Heart left ventricle (tissue), 16 donors: ENCODE data around the gene ASB18. TPM values are rescaled to one million over a fixed set of nuclear protein-coding genes. Genes with fewer than 3 reads are reported as not detected.

ENCODE experiments used
- ATAC-seq, 4 donors: fragments of 200-7000 bp; cut with Tn5 transposase; one replicate each; pipeline ENCODE4 v1.9.1; 2020 to 2022; ENCODE audit warnings: moderate library complexity in 4 of 4, mild to moderate bottlenecking in 3 of 4, moderate number of reproducible peaks in 1 of 4
- DNase-seq, 5 donors: peaks; one replicate each; pipeline ENCODE4 v3.0.0-alpha.2; 2020
- H3K27ac ChIP-seq, 12 donors: fragments of 200-600 bp; sonication (generic) in 4 of 12; one replicate each; pipeline versions ENCODE4 v1.5.0 to v1.8.0; 2016 to 2022; ENCODE audit warnings: mild to moderate bottlenecking in 2 of 12
- H3K27me3 ChIP-seq, 9 donors: fragments of 200-600 bp; sonication (generic) in 2 of 9; one replicate each; pipeline versions ENCODE4 v1.5.1 to v1.8.0; 2016 to 2022; ENCODE audit warnings: mild to moderate bottlenecking in 3 of 9
- H3K36me3 ChIP-seq, 9 donors: fragments of 200-600 bp; sonication (generic) in 2 of 9; one replicate each; pipeline versions ENCODE4 v1.5.0 to v1.8.0; 2018 to 2022; ENCODE audit warnings: mild to moderate bottlenecking in 2 of 9
- H3K4me1 ChIP-seq, 12 donors: fragments of 200-600 bp; sonication (generic) in 4 of 12; one replicate each; pipeline versions ENCODE4 v1.5.0 to v1.8.0; 2016 to 2022; ENCODE audit warnings: mild to moderate bottlenecking in 3 of 12
- H3K4me3 ChIP-seq, 12 donors: fragments of 200-600 bp; sonication (generic) in 4 of 12; one replicate each; pipeline versions ENCODE4 v1.5.0 to v1.8.0; 2017 to 2022; ENCODE audit warnings: mild to moderate bottlenecking in 9 of 12, moderate library complexity in 4 of 12
- H3K9me3 ChIP-seq, 12 donors: fragments of 200-600 bp; sonication (generic) in 4 of 12; one replicate each; pipeline versions ENCODE4 v1.5.0 to v1.8.0; 2016 to 2022; ENCODE audit warnings: mild to moderate bottlenecking in 1 of 12
- POLR2A ChIP-seq, 2 donors: fragments of 450-650 bp; IDR thresholded peaks; one replicate each; pipeline ENCODE4 v1.6.1; 2017; ENCODE audit warnings: antibody characterized with exemption in 2 of 2, mild to moderate bottlenecking in 2 of 2, moderate library complexity in 2 of 2
- WGBS, 4 donors: extraction: QIAGEN DNeasy Blood & Tissue Kit in 2 of 4; methylation state at CpG; one replicate each; pipeline versions ENCODE4 v1.1.5 to v1.1.7; 2013 to 2018; 5-methylcytosine and 5-hydroxymethylcytosine counted together
- intact Hi-C, 10 donors: fragments of 100-400 bp; cut with DNase I; formaldehyde crosslinking; loops; one replicate each; pipeline versions ENCODE4 v1.11.1 to v1.14.2; 2022
- polyA plus RNA-seq, 2 donors: library from polyadenylated mRNA; stranded (reverse); fragments of 200-250 nt; gene quantifications; one replicate each; pipeline ENCODE4 v1.2.3, GENCODE V29; 2013
- total RNA-seq, 9 donors: library from RNA; depleted of rRNA in 2 of 9; stranded (reverse); fragments of >200 nt in 2 of 9; fragmentation: NEBNext Ultra II Directional in 3 of 9; extraction: Animal tissue kit (Norgen Biotek cat#: 25700) in 3 of 9; gene quantifications; one replicate each; pipeline versions ENCODE4 v1.1.0 to v1.2.4, GENCODE V29; 2016 to 2023
- TF ChIP-seq, protein P1 (sequence below), 12 donors: fragments of 200-600 bp; sonication (generic) in 4 of 12; IDR thresholded peaks; one replicate each; pipeline versions ENCODE4 v1.5.0 to v1.8.0; 2018 to 2022; ENCODE audit warnings: antibody characterized with exemption in 12 of 12, mild to moderate bottlenecking in 5 of 12
- donor health status: ischemic (EF 13 %, LVEDD 7.1; RV severe dilation, severe dysfunction).
- donor health status: healthy with polysubstance abuse.
- donor health status: DM: no; HTN: yes; CAD: no.
- donor health status: DM: no; HTN: no; CAD: no.
- donor health status: ischemic (EF 25% LVEDD 6.9; RV normal size, moderate dysfunction).
- donor health status: ischemic (EF 25% LVEDD 5.7; RV mildly dilated, moderate dysfunction).
- donor health status: healthy.
- donor health status: DM: yes; HTN: yes; CAD: no.
- donor health status: ischemic (EF 35%, LVEDD 5.7; RV mildly dilated, moderate dysfunction).
- donor health status: nonischemic (EF 11% LVEDD 7.7; RV severe dilation, severe dysfunction).
- donor health status: DM: yes; HTN: yes; CAD: no.
- donor health status: PGD.
- donor health status: ischemic (EF 29% LVEDD 5.4; RV normal size, mild dysfunction).
- donor health status: nonischemic (EF 23%, LVEDD 6.1; RV moderate dilation, normal function).

The ASB18 gene
- total and polyA plus RNA-seq, 11 donors = 4.3 to 49.8 (median 14.1) TPM

DNA sequence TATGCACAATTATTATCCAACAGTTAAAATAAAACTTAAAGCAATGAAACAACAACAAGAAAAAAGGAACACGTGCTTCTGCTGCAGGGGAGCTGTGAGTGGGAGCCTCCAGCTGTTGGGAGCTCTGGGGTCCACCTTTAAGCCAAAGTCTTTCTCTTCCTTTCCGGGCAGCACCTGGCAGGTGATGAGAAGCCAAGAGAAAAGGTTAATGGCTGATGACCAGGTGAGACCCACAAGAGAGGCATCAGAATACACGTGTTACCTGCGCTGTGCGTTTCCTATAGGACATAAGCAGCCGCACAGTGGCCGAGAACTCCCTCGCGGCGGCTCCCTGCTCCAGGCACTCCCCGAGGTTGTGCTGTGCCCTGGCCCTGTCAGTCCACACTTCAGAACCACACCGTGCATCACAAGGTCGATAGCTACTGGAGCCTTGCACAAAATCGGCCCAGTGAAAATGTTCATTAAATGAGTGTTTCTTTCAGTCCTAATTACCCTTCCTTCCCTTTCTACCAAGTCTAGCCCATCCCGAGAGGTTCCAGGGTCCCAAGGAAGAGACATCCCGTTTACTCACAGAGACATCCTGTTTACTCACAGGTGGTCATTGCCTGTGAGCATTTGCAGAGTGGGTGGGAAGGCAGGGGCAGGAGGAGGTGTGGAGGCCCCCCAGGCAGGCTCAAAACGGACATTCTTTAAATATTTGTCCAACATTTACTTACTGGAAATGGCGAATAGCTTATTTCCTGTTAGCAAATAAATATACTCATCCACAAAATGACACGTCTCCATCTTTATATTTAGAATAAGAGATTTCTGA, 44.9 kb upstream of the ASB18 start:
- Histone ChIP-seq H3K27ac (no peak overlapping the region), H3K4me3 (no peak overlapping the region), H3K4me1 (no peaks in the 10 kb centered on the region), H3K9me3 (peaks cover 0 to 23% (median 12%) of the 10 kb centered on the region in 12 donors), H3K36me3 (no peaks in the 10 kb centered on the region), H3K27me3 (no peaks in the 10 kb centered on the region)
- WGBS, 4 donors = 66 to 72% (median 68%) methylated on average over 19 of the region's 19 CpGs
- TF ChIP-seq, protein P1, sequence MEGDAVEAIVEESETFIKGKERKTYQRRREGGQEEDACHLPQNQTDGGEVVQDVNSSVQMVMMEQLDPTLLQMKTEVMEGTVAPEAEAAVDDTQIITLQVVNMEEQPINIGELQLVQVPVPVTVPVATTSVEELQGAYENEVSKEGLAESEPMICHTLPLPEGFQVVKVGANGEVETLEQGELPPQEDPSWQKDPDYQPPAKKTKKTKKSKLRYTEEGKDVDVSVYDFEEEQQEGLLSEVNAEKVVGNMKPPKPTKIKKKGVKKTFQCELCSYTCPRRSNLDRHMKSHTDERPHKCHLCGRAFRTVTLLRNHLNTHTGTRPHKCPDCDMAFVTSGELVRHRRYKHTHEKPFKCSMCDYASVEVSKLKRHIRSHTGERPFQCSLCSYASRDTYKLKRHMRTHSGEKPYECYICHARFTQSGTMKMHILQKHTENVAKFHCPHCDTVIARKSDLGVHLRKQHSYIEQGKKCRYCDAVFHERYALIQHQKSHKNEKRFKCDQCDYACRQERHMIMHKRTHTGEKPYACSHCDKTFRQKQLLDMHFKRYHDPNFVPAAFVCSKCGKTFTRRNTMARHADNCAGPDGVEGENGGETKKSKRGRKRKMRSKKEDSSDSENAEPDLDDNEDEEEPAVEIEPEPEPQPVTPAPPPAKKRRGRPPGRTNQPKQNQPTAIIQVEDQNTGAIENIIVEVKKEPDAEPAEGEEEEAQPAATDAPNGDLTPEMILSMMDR (IDR thresholded peaks at IDR 0.05) = no peak
- no peak for TF ChIP-seq POLR2A (IDR thresholded peaks at IDR 0.05)
- DNase-seq (no peak), ATAC-seq (no peak)
- intact Hi-C loops = no loop called here

DNA sequence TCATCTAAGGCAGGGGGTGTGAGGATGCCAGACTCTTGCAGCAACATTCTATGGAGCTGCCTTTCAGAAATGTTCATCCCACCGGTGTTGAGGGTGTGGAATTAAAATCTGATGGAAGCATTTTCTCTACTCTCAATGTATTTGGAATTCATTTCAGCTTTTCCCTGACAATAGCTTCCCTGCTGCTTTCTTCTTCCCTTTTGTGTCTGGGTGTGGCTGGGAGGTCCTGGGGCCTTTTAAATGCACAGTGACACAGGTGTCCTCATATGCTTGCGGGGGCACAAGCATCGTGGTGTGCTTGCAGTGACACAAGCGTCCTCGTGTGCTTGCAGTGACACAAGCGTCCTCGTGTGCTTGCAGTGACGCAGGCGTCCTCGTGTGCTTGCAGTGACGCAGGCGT, 43.4 kb upstream of the ASB18 start:
- Histone ChIP-seq H3K27me3 (no peaks in the 10 kb centered on the region), H3K4me3 (no peak overlapping the region), H3K36me3 (no peaks in the 10 kb centered on the region), H3K4me1 (no peaks in the 10 kb centered on the region), H3K9me3 (peaks cover 0 to 9% (median 4%) of the 10 kb centered on the region in 12 donors), H3K27ac (no peak overlapping the region)
- intact Hi-C loops = no loop called here
- DNase-seq (no peak), ATAC-seq (no peak)
- TF ChIP-seq, protein P1 (IDR thresholded peaks at IDR 0.05) = no peak
- no peak for TF ChIP-seq POLR2A (IDR thresholded peaks at IDR 0.05)
- WGBS, 4 donors = 85 to 89% (median 87%) methylated on average over 12 of the region's 12 CpGs

DNA sequence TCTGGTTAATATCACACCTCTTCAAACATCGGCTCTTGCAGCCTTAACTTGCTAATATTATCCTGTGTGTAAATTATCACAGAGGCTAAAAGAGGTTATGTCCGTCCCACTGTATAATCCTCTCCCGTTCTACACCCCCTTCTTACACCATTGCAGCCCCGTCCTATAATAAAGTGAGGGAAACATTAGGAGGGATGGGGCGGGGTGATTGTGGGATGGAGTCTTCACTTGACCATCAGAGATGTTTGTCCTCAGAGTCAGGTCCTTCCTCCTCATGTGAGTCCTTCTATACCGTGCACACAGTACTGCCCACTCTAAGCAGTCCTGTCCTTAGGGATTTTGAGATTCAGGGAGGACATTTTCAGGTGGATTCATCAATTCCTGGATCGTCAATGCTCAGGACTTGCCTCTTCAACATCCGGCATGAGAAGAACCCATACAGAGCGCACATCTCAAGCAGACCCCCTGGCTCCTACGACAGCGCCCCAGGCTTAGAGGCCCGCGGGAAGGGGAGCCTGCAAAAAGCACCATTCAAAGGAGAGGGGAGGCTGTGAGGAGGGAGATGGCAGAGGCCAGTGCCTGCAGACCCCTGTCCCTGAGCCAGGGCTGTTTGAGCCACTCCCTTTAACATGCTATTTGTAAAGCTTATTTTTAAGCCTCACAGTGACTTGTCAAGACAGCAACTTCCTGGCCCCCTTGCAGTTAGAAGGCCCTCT, 42.8 kb upstream of the ASB18 start:
- 84 to 90% (median 86%) methylated on average over 13 of the region's 13 CpGs for WGBS, 4 donors
- no peaks in the 10 kb centered on the region for H3K27me3 ChIP-seq

More for the DNA sequence above, 42.8 kb upstream of the ASB18 start:
- TF ChIP-seq, protein P1 (IDR thresholded peaks at IDR 0.05) = no peak
- TF ChIP-seq POLR2A (IDR thresholded peaks at IDR 0.05) = no peak
- Histone ChIP-seq H3K36me3 (no peaks in the 10 kb centered on the region), H3K4me3 (no peak overlapping the region), H3K4me1 (no peaks in the 10 kb centered on the region), H3K27ac (no peak overlapping the region), H3K9me3 (peaks cover 0 to 2% (median 0%) of the 10 kb centered on the region in 12 donors)
- intact Hi-C loops = no loop called here
- no peak for DNase-seq
- ATAC-seq = no peak
